ENCODE results near the gene XPA. TPM values are rescaled to one million over a fixed set of nuclear protein-coding genes. Genes with fewer than 3 reads are reported as not detected.
A peak's percentile ranks its signal among the peaks of the same experiment; 100 is the strongest.
"Not testable (repeated sequence)": the region's sequence is repeated elsewhere in the genome, so short reads cannot be mapped to it uniquely, and the experiment has no call there.

Gene XPA
- total RNA-seq (6.4 and 9.7 TPM in 2 replicates), polyA plus RNA-seq (4.2 and 6.1 TPM in 2 replicates), polyA minus RNA-seq (ENCODE audit: low replicate concordance) (not detected in 2 replicates)
- 10.4 and 14.5 TPM in 2 replicates for polyA plus RNA-seq (2012)

DNA sequence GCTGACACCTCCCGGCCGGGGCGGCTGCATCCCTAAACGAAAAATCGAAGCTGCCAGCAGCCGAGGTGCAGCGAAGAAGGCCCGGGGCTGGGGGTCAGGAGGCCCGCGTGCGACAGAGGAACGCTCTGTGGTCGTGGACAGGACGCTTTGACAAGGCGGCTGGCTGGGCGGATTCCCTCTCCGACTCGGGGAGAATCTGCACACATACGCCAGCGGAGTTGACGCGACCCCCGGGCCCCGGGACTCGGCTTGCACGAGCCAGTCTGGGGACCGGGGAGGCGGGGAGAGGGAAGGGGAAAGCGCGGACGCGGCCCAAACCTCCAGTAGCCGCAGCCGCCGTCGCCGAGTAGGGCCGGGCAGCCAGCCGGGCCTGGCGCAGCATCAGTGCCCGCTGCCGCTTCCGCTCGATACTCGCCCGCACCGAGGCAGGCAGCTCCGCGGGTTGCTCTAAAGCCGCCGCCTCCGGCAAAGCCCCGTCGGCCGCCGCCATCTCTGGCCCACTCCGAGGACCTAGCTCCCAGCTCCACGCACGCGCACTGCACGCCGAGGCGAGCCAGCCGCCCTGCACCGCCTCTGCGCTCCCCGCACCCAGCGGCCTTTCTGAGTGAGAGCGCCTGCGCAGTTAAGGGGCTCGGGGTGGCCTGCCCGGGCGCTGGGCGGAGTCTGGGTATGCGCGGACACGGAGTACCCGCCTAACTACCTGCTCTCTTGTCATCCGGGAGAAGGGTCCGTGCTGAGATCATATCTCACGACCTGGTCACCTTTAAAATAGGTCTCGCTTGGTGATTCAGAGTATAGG lies at the start of gene XPA:
Gene XPA (minus strand): TSS at position 538 of the 799 bp plus-strand sequence. CDS start 48 bp downstream, at position 490.
- H2AFZ ChIP-seq (ENCODE audit: low read length) = peak within 1 kb of the TSS; percentile 91
- no peaks in the 10 kb centered on the region for H3K4me1 ChIP-seq (ENCODE audit: control insufficient read depth, extremely low read depth, insufficient read depth, low read length)
- H3K9ac ChIP-seq (ENCODE audit: insufficient read depth, low read length) = peak within 1 kb of the TSS; percentile 92
- peak within 1 kb of the TSS; percentile 89 for H3K4me2 ChIP-seq (ENCODE audit: extremely low read depth, insufficient read depth, low read length)
- TF ChIP-seq, protein P1, sequence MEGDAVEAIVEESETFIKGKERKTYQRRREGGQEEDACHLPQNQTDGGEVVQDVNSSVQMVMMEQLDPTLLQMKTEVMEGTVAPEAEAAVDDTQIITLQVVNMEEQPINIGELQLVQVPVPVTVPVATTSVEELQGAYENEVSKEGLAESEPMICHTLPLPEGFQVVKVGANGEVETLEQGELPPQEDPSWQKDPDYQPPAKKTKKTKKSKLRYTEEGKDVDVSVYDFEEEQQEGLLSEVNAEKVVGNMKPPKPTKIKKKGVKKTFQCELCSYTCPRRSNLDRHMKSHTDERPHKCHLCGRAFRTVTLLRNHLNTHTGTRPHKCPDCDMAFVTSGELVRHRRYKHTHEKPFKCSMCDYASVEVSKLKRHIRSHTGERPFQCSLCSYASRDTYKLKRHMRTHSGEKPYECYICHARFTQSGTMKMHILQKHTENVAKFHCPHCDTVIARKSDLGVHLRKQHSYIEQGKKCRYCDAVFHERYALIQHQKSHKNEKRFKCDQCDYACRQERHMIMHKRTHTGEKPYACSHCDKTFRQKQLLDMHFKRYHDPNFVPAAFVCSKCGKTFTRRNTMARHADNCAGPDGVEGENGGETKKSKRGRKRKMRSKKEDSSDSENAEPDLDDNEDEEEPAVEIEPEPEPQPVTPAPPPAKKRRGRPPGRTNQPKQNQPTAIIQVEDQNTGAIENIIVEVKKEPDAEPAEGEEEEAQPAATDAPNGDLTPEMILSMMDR (conservative IDR thresholded peaks at IDR 0.05 in 1 of 2, IDR thresholded peaks at IDR 0.05 in 1 of 2; ENCODE audit: low read depth in 1 of 2, low read length in 2 of 2) = no peak
- no peak for TF ChIP-seq EZH2 (IDR thresholded peaks at IDR 0.05; ENCODE audit: low read length, missing control alignments)
- H3K27ac ChIP-seq (ENCODE audit: insufficient read depth, low read length) = peak within 1 kb of the TSS; percentile 81
- peaks cover 2% of the 10 kb centered on the region for H3K27me3 ChIP-seq (ENCODE audit: control insufficient read depth, insufficient read depth, low read length)
- no peaks in the 10 kb centered on the region for H3K36me3 ChIP-seq (ENCODE audit: control insufficient read depth, insufficient read depth, low read length)
- no peaks in the 10 kb centered on the region for H3K9me3 ChIP-seq (ENCODE audit: control insufficient read depth, insufficient read depth, low read depth, low read length)
- H3K79me2 ChIP-seq (ENCODE audit: control insufficient read depth, insufficient read depth, low read length) = peaks cover 25% of the 10 kb centered on the region
- DNase-seq (ENCODE audit: low read depth in 2 of 2) = peak; percentile 85 to 92
- peak within 1 kb of the TSS; percentile 82 to 91 (median 86) for H3K4me3 ChIP-seq (replicated peaks in 1 of 4; ENCODE audit: control extremely low read depth in 1 of 4, insufficient read depth in 1 of 4, low read depth in 3 of 4, low read length in 4 of 4)
- no peaks in the 10 kb centered on the region for H4K20me1 ChIP-seq (ENCODE audit: control insufficient read depth, extremely low read depth, insufficient read depth, low read length)

DNA sequence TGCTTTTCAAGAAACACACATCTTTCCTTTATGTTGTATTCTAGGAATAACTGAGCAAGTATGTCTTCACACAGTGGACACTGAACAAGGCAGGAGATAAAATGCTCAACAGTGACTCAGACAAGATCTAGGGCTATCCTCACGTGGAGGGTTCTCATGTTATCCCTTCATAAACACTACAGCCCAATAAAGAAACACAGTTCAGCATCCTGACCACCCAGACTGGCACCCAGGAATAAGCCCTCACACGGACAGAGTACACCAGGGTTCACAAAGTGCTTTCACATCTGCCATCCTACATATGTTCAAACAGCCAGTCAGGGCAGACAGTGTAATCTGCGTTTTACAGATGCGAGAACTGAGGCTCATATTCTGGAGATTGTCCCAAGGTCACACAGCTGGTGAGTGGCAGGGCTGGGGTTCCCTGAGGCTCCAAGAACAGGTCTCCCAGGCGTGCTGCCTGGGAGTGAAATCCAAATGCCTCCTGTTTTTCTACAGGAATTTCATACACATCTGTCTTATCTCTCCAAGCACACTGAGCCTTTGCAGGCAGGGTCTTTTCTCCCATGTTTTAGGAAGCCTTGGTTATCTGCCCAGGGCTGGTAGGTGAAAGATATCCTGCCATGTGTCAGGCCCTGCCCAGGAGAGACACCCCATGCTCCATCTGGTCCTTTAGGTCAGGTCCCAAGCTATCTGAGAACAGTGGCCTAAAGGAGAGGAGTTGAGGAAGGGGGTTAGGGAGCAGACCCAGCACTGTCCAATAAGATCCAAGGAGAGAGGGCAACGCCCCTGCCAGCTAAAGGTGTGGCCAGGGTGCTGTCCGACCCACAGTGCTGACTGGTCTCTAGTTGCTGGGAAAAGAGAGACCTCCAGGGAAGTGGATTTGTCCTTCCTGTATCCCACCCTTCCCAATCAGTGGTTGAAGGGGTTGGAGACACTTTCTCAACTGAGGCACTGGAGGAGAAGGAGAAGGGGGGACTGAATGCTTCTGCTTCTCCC lies 47.9 kb upstream of the XPA start:
- Histone ChIP-seq H3K27ac (ENCODE audit: insufficient read depth, low read length) (no peak overlapping the region), H2AFZ (ENCODE audit: low read length) (no peak overlapping the region), H3K9me3 (ENCODE audit: control insufficient read depth, insufficient read depth, low read depth, low read length) (no peaks in the 10 kb centered on the region), H3K4me2 (ENCODE audit: extremely low read depth, insufficient read depth, low read length) (no peak overlapping the region), H3K36me3 (ENCODE audit: control insufficient read depth, insufficient read depth, low read length) (no peaks in the 10 kb centered on the region), H4K20me1 (ENCODE audit: control insufficient read depth, extremely low read depth, insufficient read depth, low read length) (peaks cover 1% of the 10 kb centered on the region), H3K27me3 (ENCODE audit: control insufficient read depth, insufficient read depth, low read length) (peaks cover 20% of the 10 kb centered on the region), H3K9ac (ENCODE audit: insufficient read depth, low read length) (no peak overlapping the region), H3K4me3 (replicated peaks in 1 of 4; ENCODE audit: control extremely low read depth in 1 of 4, insufficient read depth in 1 of 4, low read depth in 3 of 4, low read length in 4 of 4) (no peak overlapping the region), H3K79me2 (ENCODE audit: control insufficient read depth, insufficient read depth, low read length) (no peaks in the 10 kb centered on the region), H3K4me1 (ENCODE audit: control insufficient read depth, extremely low read depth, insufficient read depth, low read length) (peaks cover 2% of the 10 kb centered on the region)
- DNase-seq (ENCODE audit: low read depth in 2 of 2) = no peak
- TF ChIP-seq, protein P1 (conservative IDR thresholded peaks at IDR 0.05 in 1 of 2, IDR thresholded peaks at IDR 0.05 in 1 of 2; ENCODE audit: low read depth in 1 of 2, low read length in 2 of 2) = no peak
- TF ChIP-seq EZH2 (IDR thresholded peaks at IDR 0.05; ENCODE audit: low read length, missing control alignments) = no peak

DNA sequence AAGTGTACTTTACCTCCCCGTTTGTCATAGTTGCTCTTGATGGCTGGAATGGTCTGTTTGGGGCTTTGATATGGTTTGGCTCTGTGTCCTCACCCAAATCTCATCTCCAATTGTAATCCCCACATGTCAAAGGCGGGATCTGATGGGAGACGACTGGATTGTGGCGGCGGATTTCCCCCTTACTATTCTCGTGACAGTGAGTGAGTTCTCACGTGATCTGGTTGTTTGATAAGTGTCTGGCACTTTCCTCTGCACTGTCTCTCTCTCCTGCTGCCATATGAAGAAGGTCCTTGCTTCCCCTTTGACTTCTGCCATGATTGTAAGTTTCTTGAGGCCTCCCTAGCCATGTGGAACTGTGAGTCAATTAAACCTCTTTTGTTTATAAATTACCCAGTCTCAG lies 46.9 kb upstream of the XPA start:
- not testable (repeated sequence) for H3K36me3 ChIP-seq (ENCODE audit: control insufficient read depth, insufficient read depth, low read length); H4K20me1 ChIP-seq (ENCODE audit: control insufficient read depth, extremely low read depth, insufficient read depth, low read length); H3K9me3 ChIP-seq (ENCODE audit: control insufficient read depth, insufficient read depth, low read depth, low read length); H3K79me2 ChIP-seq (ENCODE audit: control insufficient read depth, insufficient read depth, low read length); H2AFZ ChIP-seq (ENCODE audit: low read length); H3K4me1 ChIP-seq (ENCODE audit: control insufficient read depth, extremely low read depth, insufficient read depth, low read length); H3K27ac ChIP-seq (ENCODE audit: insufficient read depth, low read length); DNase-seq (ENCODE audit: low read depth in 2 of 2); H3K9ac ChIP-seq (ENCODE audit: insufficient read depth, low read length); H3K4me2 ChIP-seq (ENCODE audit: extremely low read depth, insufficient read depth, low read length); H3K4me3 ChIP-seq (replicated peaks in 1 of 4; ENCODE audit: control extremely low read depth in 1 of 4, insufficient read depth in 1 of 4, low read depth in 3 of 4, low read length in 4 of 4)
- peaks cover 23% of the 10 kb centered on the region for H3K27me3 ChIP-seq (ENCODE audit: control insufficient read depth, insufficient read depth, low read length)

Measured in fibroblast of lung (primary cell).